GM12878 (cell line): ENCODE measurements around the gene SELENOM. TPM values are rescaled to one million over a fixed set of nuclear protein-coding genes. Genes with fewer than 3 reads are reported as not detected.

Source experiments
- BCL3 ChIP-seq: IDR thresholded peaks from 2 replicates; pipeline ENCODE4 v1.6.1; 2011; ENCODE audit warnings: borderline replicate concordance, low read depth, mild to moderate bottlenecking, moderate library complexity, low read length; ENCODE audit not compliant: insufficient read depth, poor library complexity, severe bottlenecking
- polyA plus RNA-seq, 11 experiments: library from polyadenylated mRNA; depleted of rRNA in 4 of 11; unstranded in 6 of 11; stranded (reverse) in 5 of 11; fragments of >200 nt; fragmentation: Nextera tagmentation in 4 of 11; fragmentation: Illumina TruSeq in 1 of 11; extraction: Ambion mirVana in 4 of 11; extraction: Trizol in 1 of 11; gene quantifications; 1 replicate in 1 of 11; 2 replicates in 10 of 11; pipeline versions ENCODE4 v1.2.1 to v1.2.3, GENCODE V29; 2011 to 2016; ENCODE audit warnings: inconsistent platforms in 2 of 11, missing spikeins in 2 of 11, low read depth in 1 of 11
- total RNA-seq, 4 experiments: library from RNA; depleted of rRNA in 3 of 4; stranded (reverse); fragments of >200 nt in 3 of 4; fragmentation: Illumina TruSeq in 1 of 4; extraction: Trizol in 1 of 4; gene quantifications; 2 replicates each; pipeline versions ENCODE4 v1.2.1 to v1.2.3, GENCODE V29; 2013 to 2021
- TF ChIP-seq, protein P1 (sequence below): fragments of 450-650 bp; formaldehyde crosslinking; IDR thresholded peaks from 2 replicates; pipeline ENCODE4 v1.5.0; 2022; ENCODE audit warnings: mild to moderate bottlenecking, missing genetic modification characterization

The SELENOM gene
- total and polyA plus RNA-seq, 10 of the 15 experiments (the other 5 are each of a cell fraction or from before 2014, with no cell fraction given): 0.80 to 8.3 (median 2.0) TPM

DNA sequence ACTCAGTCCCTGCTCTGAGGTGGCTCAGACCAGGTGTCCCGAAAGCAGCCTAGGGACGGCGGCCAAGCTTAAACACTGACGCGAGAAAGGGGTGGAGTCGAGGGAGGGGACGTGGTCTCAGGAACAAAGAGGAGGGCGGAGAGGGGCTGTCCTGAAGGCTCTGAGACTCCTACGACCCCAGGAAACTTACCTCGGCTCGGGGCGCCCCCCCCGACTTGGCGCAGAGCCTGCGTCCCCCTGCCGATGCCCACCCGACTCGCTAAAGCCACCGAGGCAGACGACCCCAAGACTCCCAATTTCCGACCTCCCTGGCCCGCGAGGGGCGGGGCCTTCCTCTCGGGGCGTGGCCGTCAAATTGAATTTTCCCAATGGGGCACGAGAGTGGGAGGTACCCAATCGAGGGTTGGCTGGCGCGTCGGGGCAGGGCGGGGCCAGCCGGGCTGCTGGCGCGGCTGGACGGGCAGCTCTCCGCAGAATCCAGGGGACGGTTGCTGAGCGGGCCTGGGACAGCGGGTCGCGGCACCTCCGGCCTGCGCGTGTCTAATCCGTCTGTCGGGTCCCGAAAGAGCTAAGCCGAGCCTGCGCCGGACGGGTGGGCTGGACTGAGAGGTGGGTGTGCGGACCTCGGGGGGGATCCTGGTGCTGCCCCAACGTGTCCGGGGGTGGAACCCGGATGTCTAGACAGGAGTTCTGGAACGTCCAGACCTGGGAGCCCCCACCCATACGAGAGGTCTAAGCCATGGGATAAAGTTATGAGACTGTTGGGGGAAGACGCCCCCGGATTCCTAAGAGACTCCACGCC lies 26.3 kb downstream of the SELENOM start, which contains the start of gene SMTN (continued):
- TF ChIP-seq, protein P1, sequence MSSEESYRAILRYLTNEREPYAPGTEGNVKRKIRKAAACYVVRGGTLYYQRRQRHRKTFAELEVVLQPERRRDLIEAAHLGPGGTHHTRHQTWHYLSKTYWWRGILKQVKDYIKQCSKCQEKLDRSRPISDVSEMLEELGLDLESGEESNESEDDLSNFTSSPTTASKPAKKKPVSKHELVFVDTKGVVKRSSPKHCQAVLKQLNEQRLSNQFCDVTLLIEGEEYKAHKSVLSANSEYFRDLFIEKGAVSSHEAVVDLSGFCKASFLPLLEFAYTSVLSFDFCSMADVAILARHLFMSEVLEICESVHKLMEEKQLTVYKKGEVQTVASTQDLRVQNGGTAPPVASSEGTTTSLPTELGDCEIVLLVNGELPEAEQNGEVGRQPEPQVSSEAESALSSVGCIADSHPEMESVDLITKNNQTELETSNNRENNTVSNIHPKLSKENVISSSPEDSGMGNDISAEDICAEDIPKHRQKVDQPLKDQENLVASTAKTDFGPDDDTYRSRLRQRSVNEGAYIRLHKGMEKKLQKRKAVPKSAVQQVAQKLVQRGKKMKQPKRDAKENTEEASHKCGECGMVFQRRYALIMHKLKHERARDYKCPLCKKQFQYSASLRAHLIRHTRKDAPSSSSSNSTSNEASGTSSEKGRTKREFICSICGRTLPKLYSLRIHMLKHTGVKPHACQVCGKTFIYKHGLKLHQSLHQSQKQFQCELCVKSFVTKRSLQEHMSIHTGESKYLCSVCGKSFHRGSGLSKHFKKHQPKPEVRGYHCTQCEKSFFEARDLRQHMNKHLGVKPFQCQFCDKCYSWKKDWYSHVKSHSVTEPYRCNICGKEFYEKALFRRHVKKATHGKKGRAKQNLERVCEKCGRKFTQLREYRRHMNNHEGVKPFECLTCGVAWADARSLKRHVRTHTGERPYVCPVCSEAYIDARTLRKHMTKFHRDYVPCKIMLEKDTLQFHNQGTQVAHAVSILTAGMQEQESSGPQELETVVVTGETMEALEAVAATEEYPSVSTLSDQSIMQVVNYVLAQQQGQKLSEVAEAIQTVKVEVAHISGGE (CRISPR knock-in tag): no peak
- no peak for TF ChIP-seq BCL3
